Kasumi-1 (cell line): ENCODE data around the gene CNTNAP5.
"Not testable (repeated sequence)": the region's sequence is repeated elsewhere in the genome, so short reads cannot be mapped to it uniquely, and the experiment has no call there.

Experiments
- DNase-seq, 2 experiments: peaks; one replicate each; lab custom pipeline; 2025; lab: John Stamatoyannopoulos, UW

Gene CNTNAP5

DNA sequence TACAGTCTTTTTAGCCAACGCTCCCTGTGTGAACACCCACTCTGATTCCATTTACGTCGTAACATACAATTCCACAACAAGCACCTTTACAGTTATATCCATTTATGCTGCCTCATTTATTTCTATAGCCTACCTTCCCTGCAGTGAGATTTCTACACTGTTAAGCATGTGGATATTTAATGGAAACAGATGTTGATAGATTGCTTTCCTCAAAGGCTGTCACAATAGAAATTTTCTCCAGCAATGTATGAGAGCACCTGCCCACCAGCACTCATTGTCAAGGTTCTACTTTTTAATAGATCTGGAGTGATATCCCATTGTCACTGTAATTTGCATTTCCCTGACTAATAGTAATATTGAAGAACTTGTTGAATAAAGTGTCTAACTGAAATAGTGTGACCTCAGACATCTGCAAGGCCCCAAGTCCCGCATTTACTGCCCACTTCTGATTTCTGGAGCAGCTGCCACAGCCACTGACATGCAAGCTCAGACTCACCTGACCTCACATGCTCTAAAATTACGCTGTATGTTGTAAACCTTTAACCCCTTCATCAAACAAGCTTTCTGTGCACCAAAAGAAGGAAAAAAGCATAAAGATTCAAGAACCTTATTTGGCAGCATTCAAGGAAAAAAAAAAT lies 295.1 kb downstream of the CNTNAP5 start:
- DNase-seq: no peak

DNA sequence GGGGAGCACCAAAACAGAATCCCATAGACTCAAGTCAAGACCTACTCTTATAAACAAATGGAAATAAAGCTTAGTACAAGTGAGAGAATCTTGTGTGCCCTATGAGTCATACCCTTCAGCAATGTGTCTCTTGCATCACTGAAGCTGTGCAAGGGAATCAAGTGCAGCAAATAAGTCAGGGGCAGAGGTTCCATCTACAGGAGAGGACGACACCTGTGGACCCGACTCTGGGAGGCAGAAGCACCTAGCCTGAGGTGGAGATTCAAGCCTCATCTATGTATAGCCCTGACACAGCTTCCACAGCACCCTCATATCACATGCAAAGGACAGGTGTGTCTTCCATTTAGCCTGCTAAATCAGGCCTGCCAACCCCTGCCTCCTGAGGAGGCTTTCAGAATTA lies 298.2 kb downstream of the CNTNAP5 start:
- DNase-seq: no peak

DNA sequence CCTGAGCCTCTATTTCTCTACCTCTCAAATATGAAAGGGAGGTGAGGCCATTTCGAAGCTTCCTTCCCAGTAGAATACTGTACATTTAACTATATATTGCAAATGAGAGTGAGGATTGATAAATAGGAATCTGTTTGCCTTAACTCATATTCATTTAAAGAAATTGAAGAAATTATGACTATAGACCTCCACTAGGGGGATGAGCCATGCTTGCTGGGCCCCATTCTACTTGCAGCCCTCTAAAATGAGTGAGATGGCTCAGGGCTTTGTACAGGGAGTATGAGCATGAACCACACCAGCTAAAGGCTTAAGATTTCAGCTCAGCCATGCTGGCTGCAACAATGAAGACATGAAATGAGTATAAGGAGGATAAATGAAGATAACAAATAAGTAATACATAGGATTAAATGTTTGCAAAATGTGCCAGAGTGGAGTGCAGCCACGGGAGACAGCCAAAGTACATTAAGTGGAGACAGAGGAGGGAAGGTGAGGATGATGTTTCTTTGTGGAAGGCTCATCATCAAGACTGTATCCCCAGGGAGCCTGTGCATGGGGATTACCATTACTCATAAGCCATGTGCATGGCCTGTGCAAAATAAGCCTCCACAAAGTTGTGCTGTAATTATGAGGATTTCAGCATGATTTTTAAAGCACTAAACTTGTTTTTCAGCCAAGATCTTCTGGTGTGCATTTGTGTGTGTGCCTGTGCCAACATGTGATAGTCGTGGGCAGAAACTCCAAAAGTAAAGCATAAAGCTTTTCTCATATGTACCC lies 300.8 kb downstream of the CNTNAP5 start:
- DNase-seq: peak; percentile 31 to 47

DNA sequence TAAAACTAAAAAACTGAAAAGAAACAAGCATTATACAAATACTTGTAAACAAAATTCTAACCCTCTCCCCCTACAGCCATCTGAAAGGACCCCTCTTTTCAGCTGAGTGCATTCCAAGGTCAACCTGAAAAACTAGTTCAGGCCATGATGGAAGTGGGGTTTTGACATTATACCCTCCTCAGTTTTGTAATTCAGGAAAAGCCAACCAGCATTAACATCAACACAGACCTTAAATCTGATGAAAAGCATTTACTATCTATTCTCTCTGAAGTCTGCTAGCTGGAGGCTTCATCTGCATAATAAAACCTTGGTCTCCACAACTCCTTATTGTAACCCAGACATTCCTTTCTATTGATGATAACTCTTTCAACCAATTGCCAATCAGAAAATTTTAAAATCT lies 302.2 kb downstream of the CNTNAP5 start:
- DNase-seq: no peak

- DNase-seq: no peak
These were observed 303.3 kb downstream of the CNTNAP5 start for GRCh38 chr2:124328397-124328796.

GRCh38 chr2:124333784-124334183 lies 308.7 kb downstream of the CNTNAP5 start:
- DNase-seq: no peak

GRCh38 chr2:124335058-124335457 lies 310.0 kb downstream of the CNTNAP5 start:
- DNase-seq: no peak

DNA sequence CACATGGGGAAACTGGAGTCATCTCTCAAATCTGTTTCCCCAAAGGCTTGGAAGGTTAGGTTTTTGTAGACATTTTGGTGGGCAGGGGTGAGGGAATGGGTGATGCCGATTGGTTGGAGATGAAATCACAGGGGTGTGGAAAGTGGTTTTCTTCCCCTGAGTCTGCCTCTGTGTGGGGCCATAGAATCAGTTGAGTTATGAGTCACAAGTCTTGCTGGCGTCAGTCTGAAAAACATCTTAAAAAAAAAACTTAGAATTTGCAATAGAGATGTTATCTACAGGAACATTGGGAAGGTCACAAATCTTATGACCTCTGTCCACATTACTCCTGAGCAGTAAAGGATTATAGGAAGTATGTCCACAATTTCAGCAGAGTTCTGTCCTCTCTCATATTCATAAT lies 314.6 kb downstream of the CNTNAP5 start:
- no peak for DNase-seq

DNA sequence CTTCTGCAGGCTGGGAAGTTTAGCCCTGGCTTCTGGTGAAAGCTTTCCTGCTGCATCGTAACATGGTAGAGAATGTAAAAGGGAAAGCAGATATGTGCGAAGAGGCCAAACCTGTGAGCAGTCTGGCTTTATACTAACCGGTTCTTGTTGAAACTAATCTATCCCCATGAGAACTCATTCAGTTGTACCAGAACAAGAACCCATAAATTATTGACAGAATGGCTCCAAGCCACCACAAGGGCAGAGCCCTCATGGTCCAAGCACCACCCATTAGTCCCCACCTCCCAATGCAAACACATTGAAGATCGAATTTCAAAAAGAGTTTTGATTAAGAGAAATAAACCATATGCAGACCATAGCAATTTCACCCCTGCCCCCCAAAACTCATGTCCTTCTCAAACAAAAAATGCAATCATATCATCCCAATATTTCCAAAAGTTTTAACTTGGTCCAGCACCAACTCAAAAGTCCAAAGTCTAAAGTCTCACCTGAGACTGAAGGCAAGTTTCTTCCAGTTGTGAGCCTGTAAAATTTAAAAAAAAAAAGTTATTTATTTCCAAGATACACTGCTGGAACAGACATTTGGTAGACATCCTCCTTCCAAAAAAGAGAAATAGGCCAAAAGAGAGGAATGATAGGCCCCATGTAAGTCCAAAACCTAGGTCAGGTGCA lies 318.9 kb downstream of the CNTNAP5 start:
- no peak for DNase-seq

- DNase-seq: no peak
These were observed 322.1 kb downstream of the CNTNAP5 start for GRCh38 chr2:124347209-124347608.

GRCh38 chr2:124353656-124354055 lies 328.6 kb downstream of the CNTNAP5 start:
- no peak for DNase-seq

GRCh38 chr2:124354466-124354865 lies 329.4 kb downstream of the CNTNAP5 start:
- DNase-seq: no peak

GRCh38 chr2:124361966-124362365 lies 336.9 kb downstream of the CNTNAP5 start:
- DNase-seq: not testable (repeated sequence)

DNA sequence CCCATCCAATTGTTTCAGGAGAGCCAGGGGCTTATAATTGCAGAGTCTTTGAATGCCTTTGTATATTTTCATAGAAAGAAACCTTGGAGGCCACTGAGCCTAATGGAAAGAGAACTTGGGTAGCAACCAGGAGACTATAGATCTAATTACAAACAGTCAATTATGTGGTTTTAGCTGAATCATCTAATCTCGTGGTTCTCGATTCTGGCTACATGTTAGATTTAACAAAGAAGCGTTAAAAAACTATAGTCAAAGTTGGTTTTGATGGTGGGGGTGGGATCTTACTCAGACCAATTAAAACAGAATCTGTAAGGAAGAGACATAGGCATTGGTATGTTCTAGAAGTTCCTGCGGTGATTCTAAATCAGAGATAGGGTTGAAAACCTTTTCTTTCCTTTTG lies 344.1 kb downstream of the CNTNAP5 start:
- no peak for DNase-seq

DNA sequence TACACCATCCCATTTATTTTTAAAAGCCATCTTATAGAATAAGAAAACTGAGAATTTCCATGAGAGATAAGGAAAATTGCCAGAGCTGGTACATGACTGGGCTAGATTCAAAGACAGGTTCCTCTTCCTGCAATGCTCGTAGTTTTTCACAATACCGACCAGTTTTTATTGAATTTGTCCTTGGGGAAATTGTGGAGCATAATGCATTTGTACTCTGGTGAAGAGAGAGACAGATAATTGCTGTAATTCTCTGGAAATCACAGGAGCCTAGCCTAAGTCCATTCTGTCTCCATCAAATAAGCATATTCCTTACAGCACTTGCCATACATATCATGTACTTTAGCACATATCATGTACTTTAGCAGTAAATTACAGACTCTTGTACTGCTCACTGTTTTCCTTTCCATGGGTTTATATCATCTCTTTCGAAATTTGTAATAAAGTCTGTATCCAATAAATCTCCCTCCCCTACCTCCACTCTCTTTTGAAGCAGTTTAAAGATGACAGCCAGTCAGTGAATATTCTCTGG lies 355.2 kb downstream of the CNTNAP5 start:
- DNase-seq: no peak

DNA sequence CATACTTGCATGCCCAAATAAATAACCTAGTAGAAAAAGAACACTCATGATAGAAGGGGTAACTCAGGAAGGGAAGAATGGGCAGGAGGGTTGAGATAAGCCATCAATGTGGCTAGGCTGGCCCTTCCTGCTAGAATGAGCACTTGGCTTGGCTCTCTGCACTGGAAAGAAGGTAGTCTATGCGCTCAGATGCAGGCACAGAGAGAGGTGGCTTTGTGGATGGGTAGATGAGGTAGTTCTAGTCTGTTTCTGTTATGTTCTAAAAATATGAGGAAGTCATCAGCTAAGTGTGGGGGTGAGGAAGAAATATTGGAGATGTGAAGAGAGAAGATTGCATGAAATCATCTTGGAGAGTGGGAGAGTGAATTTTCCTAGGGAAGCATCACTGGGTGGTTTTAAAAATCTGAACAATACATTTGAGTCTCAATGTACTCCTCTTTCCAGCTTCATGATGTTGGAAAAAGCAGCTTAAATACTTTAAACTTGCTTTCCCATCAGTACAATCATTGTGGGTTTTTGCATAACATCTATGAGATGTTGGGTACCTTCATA lies 357.1 kb downstream of the CNTNAP5 start:
- peak; percentile 9 to 12 for DNase-seq

DNA sequence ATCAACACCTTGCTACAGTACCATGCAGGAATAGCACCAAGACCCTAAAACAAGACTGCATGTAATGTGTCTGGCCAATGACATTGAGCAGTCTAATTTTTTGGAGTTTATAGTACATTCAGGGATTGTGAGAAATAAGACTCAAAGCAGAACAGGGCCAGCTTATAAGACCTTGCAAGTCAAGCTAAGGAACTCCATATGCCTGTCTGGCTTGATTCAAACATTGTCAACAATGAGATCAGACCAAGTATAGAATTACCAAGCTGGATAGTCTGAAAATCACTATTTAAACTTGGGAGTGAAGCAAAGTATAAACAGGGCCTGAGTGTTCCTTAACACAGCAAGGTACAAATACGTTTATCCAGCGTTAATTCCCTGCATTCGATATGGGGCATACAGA lies 370.9 kb downstream of the CNTNAP5 start:
- no peak for DNase-seq

GRCh38 chr2:124402274-124402673 lies 377.2 kb downstream of the CNTNAP5 start:
- DNase-seq: no peak

DNA sequence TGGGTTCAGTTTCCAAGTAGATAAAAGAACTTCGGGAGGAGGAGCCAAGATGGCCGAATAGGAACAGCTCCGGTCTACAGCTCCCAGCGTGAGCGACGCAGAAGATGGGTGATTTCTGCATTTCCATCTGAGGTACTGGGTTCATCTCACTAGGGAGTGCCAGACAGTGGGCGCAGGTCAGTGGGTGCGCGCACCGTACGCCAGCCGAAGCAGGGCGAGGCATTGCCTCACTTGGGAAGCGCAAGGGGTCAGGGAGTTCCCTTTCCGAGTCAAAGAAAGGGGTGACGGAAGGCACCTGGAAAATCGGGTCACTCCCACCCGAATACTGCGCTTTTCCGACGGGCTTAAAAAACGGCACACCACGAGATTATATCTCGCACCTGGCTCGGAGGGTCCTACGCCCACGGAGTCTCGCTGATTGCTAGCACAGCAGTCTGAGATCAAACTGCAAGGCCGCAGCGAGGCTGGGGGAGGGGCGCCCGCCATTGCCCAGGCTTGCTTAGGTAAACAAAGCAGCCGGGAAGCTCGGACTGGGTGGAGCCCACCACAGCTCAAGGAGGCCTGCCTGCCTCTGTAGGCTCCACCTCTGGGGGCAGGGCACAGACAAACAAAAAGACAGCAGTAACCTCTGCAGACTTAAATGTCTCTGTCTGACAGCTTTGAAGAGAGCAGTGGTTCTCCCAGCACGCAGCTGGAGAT lies 382.9 kb downstream of the CNTNAP5 start:
- not testable (repeated sequence) for DNase-seq

DNA sequence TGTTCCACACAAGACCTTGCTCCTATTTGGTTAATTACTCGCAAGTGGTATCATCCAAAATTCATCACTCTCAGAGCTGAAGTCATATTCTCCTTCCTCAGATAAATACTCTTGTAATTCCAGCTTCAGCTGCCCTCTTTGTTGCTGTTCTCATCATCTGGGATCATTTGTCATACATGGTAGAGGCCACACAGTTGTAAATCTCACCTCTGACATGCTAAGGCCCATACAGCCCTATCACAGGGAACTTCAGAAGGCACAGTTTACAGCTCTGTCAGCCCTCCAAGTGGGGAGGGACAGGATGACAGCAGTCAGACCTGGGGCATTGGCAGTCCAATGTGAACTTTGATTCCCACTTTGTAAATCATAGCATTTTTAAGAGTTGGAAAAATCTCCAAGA lies 399.0 kb downstream of the CNTNAP5 start:
- DNase-seq: no peak

DNA sequence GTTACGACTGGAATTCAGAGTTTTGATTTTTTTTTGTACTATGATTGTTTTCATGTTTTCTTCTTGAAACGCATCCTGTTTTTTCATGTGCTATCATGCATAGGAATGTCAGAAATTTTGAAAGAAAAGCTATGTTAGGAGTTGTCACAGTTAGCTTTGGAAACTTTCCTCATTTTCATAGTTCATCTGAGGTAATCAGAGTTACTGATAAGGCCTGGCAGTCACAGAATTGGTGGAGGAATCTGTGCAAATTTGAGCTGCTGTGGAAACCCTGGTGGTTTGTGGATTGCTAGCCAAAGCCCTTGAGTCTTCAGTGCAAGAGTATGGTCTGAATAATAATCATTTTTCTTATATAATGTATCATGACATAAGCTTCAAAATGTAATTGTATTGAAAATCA lies 401.0 kb downstream of the CNTNAP5 start:
- DNase-seq: no peak

GRCh38 chr2:124426625-124427024 lies 401.5 kb downstream of the CNTNAP5 start:
- DNase-seq: no peak
